GM21825 (cell line): ENCODE results near the gene CPED1.
"Not testable (repeated sequence)": the region's sequence is repeated elsewhere in the genome, so short reads cannot be mapped to it uniquely, and the experiment has no call there.

Experiments used
- ATAC-seq: cut with Tn5 transposase; IDR thresholded peaks from one replicate; pipeline ENCODE4 v1.9.1; 2021; ENCODE audit warnings: mild to moderate bottlenecking, moderate library complexity; ENCODE audit not compliant: unreplicated experiment

The CPED1 gene

DNA sequence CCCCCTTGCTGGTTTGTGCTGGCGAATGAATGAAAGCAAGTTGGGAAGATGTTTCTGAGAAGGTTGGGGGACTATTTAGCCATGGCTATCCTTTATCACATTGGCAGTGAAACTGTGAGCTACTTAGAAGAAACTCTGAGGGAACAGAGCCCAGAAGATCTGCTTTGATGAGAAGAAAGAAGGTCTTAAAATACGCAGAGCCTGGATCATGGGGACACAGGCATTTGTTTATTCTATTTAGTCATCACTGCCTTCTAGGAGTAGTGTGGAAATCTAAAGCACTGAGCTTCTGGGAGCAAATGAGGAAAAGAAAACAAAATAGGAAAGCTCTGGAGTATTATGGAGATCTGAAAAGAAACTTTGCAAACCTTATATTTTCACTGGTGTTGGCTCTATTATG lies 28.5 kb downstream of the CPED1 start:
- ATAC-seq: no peak

DNA sequence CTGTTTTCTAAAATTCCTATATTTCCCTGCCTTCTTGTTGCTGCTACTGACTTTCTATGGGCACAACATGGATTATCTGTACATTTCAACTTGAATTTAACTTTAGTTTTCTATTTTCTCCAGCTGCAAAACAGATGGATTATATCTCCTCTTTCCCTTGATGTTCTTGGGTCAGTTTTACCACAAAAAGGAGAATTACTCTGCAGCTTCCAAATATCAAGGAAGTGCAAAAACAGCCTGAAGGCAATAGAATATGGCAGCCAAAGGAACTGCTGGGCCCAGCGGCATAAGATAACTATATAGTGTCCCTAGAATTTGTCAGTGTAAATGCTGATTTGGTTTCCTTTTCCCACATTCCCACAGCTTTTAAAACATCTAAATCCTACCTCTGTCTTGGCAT lies 29.1 kb downstream of the CPED1 start:
- ATAC-seq: no peak

DNA sequence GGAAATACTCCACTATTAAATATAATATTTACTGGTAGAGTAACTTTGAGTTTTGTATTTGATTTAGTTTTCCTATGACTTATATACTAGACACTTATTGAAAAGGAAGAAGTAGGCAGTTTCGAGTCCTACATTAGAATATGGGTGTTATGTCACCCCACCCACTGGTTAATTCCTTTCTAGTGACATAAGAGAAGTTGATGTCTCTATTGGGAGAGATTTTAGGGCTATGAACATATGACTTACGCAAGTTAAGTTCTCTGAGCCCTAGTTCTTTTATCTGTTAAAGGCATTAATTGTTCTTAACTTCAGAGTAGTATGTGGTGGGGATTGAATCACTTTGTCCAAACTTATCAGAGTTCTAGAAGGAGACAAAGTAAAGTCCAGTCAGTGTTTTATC lies 30.5 kb downstream of the CPED1 start:
- ATAC-seq: no peak

DNA sequence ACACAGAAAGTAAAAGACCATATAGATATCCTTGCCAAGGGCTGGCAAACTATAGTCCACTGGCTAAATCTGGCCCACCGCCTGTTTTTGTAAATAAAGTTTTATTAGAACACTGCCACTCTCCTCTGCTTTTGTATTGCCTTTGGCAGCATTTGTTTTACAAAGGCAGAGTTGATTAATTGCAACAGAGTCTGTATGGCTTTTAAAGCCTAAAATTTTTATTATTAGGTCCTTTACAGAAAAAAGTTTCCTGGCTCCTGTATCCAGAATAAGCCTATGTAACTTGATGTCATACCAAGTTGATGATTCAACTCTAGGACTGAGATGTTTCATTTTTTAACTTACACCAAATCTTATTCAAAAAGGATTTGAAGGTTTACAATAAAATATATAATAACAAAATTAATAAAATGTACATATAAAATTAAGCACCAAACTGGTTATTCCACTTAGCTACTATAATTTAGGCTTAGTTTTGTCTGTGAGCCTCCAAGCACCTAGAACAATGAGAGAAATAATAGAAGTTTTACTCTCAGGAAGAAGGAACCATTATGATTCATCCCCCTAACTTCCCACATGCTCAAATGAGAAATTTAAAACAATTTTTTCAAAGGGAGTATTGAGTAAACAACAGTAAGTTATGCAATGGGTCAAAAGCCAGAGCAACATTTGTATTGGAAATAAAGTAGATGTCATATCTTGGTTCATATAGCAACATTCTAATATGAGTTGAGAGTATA lies 31.9 kb downstream of the CPED1 start:
- no peak for ATAC-seq

DNA sequence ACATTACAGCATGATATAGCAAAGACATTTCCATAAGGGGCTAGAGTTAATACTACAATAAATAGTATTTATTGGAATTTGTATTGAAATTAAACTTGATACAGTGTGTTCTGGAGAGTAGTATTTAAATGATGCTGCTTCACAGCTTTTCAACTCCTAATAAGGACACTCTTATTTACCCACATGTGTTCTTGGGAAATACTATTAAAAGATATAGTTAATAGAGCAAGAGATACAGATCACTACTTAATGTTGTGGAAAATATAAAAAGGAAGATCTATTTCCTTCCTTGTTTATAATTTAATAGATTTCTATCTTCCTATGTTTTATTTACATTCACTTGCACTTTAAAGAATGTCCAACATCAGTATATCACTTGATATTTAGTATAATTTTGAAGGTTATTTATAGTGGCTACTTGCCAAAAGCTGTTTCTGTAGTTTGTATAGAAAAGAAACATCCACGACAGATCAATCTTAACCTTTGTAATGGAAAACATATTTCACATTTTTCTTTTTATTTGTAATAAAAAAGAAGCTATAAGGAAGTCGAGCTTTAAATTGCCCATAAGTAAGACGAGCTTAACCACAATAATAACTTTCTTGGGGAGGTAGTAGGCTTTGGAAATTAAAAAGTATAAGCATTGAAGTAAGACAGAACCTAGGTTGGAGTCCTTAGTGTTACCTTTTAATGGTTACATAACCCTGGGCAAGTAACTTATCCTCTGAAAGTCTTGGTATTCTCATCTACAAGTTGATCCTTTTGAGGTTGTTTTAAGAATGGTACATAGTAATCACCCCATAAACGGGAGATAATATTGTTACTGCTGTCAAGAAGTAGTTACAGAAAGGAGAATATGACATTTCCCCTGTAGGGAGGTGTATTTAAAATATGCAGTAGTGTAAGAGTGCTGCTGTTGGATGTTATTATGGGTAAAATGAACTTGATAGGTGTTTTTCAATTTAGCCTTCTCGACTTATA lies 32.8 kb downstream of the CPED1 start:
- ATAC-seq: no peak

DNA sequence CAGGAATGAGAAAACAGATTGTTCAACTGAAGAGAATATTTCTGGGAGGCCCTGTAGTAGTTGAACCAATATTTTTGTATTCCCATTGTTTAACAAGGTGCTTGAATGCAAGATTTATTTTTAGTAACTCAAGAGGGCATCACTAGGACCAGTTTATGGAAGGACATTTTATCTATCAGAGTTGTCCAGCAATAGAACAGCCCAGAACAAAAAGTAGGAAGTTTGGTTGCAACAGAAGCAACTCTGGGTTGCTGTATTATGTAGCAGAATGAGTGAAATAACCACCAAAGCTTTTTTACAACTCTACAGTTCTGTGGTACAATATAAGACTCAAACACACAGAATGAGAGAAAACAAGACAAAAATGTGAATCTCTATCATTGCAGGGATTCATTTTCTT lies 34.7 kb downstream of the CPED1 start:
- ATAC-seq: no peak

DNA sequence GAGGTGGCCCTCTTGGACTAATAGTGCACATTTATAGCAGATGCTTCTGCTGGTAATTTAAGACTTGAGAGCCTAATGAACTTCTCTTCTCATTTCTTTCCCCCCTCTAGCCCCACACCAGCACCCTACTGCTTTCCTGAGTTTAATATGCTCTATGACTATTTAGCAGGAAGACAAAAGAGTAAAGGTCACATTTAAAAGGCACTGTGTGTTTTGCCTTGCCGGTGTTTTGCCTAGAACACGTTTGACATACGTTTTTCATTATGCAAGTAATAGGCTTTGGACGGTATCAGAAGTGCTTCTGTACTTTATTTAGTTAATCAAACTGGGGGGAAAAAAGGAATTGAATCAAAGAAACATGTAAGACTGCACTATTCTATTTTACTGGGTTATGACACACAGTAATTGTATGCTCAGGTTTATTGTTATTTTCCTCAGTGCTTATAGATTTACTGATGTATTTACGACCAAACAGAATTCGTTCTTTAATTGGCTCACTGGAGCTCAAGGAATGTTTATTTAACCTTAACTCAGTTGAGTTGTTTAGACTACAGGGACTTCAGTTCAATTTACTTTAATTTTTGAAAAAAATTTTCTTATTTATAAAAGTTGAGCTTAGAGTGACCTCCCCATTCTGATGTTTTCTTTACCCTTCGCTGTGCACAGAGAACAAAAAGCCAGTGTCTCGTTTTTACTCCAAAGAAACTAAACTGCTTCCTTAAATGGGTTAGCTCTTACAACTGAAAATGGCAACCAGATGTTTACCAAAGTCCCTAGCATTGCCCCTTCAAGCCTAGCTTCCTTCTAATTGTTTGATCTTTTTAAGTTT lies 35.4 kb downstream of the CPED1 start:
- peak; percentile 52 for ATAC-seq

DNA sequence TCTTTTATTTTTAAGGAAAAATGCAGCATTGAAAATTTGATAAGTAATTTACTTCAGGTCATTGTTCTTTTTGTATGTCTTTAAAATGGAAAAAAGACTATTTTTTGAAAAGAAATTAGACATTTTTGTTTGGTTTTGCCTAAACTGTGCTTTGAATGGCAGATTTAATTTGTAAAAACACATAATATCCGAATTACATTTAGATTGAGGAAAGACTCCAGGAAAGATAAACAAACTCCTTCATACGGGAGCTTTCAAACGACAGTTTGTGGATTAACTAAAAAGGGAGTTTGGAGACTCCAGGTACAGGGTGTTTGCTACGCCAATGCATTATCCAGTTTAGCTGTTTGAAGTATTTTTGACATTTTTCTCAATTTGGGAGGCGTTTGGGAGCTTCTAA lies 36.1 kb downstream of the CPED1 start:
- ATAC-seq: no peak

DNA sequence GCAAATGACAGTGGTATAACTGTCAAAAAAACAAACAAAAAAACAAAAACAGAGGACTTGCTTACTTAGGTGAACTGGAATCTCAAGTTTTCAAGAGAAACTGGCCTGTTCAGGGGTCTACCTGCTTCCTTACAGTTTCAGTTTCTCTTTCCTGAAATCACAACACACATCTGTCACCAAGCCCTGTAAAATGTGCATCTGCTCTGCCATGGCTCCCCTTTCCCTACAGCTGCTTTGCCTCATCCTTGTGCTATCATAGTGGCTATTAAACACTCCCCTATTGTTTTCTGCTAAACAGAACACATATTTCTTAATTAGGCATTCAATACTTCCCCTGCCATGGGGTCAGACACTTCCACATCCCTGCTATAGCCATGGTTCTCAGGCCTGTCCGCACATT lies 37.6 kb downstream of the CPED1 start:
- no peak for ATAC-seq

DNA sequence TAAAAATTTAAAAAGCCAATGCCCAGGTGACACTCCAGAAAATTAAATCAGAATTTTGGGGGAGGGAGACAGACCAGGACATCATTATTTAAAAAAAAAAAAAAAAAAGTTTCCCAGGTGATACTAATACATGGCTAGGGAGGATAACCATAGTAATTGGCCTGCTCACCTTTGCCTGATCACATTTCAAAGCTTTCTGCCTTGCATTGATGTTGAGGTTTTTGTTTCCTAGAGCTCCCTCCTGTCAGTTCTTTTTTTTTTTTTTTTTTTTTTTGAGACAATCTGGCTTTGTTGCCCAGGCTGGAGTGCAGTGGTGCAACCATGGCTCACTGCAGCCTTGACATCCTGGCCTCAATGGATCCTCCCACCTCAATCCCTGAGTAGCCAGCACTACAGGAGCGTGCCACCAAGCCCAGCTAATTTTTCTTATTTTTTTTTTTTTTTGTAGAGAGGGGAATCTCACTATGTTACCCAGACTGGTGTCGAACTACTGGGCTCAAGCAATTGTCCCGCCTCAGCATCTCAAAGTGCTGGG lies 38.1 kb downstream of the CPED1 start:
- no peak for ATAC-seq

DNA sequence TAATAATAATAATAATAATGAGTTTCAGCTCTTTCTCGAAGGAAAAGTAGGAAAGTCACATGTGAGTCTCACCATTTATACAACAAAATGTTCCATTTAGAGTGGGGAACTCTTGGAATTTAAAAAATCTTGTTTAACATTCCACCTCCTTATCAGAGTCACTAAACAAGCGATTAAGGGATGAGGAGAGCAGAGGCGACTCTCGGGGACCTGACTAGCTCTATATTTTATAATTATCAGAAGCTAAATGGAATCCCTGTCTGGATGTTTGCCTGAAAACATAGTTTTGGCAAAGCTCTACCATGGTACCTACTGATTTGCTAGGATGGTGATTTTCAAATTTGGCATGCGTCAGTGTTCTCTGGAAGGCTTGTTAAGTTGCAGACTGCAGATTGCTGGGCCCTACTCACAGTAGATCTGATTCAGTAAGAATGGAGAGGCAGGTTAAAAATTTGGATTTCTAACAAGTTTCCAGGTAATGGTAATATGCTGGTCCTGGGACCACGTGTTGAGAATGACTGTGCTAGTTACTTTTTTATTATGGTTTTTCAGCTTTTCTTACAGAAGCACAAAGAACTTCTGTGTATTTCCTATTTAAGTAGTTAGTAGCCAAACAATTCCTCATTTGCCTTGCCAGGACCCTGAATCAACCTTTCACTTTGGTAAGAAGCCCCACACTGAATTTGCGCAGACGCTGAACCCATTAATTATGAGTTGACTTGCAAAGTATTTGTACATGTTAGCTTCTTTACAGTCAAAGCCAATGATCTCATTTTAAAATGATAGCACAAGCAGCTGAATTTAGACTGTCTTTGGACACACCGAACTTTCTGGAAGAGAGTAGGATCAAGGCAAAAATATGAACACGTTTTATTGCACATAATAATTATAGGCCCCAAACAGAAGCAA lies 39.5 kb downstream of the CPED1 start:
- no peak for ATAC-seq

DNA sequence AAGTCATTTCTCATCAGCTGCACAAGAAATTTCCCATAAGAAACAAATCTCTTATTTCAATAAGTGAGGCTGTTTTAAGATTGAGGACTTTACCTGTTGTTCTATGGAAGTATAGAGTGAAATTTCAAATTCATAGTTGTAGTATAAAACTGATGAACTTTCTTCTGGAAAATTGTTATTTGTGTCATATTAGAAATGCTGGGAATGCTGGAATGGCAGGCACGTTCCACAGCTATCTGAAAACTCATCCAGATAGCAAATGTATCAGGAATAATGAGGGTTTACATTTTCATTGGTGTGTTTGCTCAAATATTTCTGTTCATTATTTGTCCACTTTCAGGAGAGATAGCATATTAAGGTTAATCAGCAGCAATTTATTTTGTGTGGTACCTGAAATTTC lies 40.8 kb downstream of the CPED1 start:
- ATAC-seq: no peak

DNA sequence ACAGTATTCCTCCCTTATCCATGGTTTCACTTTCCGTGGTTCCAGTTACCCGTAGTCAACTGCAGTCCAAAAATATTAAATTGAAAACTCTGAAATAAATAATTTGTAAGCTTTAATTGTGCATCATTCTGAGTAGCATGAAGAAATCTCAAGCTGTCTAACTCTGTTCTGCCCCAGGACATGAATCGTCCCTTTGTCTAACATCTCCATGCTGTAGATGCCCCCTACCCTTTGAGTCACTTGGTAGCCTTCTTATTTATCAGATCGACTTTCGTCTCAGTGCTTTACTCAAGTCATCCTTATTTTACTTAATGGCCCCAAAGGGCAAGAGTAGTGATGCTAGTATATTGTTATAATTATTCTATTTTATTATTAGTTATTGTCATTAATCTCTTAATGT lies 41.8 kb downstream of the CPED1 start:
- no peak for ATAC-seq

DNA sequence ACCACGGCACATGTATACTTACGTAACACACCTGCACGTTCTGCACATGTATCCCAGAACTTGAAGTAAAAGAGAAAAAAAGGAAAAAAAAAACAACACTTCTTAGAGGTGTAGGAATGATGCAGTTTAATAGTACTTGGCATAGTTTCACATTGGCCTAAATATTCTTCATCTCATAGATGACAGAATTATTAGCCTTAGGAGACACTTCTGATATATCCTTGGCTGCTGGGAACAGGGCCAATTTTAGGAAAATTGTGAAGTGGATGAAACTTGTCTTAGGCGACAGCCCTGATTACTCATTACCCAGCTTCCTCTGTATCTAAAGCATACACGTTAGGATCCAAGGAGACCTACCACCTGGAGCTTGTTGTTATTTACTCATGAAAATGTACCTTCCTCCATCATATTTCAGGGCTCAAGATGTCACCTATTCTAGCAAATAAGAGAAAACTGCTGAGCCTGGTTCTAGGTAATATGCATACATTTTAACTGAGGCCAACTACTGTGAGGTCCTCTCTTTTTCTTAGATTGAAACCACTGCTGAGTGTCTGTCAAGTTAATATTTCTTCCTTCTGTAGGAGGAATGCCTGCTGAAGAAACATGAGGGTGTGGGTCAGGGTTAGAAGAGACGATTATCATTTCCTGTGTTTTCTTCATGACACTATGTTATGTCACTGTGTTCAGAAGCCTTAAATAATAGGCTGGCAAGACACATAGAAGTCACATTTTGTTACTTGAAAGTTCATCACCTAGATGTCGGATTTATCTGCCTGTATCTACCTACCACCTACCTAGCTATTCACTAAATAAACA lies 44.3 kb downstream of the CPED1 start:
- no peak for ATAC-seq

DNA sequence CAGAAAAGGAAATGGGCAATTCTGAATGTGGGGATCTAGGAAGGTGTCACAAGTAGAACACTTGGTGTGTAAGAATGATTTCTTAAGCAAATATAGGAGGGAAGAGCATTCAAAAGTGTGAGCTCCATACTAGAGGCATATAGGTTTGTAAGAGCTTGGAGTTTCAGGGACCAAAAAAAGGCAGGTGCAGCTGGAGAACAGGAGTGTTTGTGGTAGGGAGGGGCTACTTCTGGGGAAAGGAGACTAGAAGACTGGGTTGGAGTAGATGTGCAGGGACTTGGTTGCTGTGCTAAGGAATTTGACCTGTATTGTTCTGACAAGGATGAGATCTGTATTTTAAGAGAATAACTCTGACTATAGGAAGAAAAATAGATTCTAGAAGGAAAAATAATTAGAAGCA lies 46.4 kb downstream of the CPED1 start:
- ATAC-seq: no peak

DNA sequence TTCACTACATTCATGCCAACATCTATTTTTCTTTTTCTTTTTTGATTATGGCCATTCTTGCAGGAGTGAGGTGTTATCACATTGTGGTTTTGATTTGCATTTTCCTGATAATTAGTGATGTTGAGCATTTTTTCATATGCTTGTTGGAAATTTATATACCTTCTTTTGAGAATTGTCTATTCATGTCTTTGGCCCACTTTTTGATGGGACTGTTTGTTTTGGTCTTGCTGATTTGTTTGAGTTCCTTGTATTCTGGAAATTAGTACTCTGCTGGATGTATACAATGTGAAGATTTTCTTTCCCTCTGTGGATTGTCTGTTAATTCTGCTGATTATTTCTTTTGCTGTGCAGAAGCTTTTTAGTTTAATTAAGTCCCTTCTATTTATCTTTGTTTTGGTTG lies 48.3 kb downstream of the CPED1 start:
- not testable (repeated sequence) for ATAC-seq

DNA sequence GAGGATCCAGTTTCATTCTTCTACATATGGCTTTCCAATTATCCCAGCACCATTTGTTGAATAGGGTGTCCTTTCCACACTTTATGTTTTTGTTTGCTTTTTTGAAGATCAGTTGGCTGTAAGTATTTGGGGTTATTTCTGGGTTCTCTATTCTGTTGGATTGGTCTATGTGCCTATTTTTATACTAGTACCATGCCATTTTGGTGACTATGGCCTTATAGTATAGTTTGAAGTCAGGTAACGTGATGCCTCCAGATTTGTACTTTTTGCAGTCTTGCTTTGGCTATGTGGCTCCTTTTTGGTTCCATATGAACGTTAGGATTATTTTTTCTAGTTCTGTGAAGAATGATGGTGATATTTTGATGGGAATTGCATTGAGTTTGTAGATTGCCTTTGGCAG lies 48.8 kb downstream of the CPED1 start:
- not testable (repeated sequence) for ATAC-seq

DNA sequence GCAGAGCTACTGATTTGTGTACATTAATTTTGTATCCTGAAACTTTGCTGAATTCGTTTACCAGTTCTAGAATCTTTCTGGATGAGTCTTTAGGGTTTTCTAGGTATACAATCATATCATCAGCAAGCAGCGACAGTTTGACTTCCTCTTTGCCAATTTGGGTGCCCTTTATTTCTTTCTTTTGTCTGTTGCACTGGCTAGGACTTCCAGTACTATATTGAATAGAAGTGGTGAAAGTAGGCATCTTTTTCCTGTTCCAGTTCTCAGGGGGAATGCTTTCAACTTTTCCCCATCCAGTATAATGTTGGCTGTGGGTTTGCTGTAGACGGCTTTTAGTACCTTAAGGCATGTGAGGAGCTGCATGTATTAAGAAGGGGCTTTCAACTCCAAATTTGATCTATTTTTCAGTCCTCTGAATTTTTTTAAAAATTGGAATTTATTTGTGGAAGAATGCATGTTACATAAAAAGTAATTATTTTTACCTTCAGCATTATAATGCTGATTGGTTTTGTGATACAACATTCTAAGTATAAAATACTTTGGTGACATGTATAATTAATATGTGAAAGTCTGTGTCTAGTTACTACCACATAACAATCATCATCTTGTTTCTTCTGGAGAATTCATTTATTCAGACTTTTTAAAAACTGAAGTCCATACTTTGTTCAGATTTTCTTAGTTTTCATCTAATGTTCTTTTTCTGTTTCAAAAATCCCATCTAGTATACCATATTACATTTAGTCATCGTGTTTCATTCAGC lies 49.6 kb downstream of the CPED1 start:
- ATAC-seq: no peak
